ENCODE results near the gene FAM83E. TPM values are rescaled to one million over a fixed set of nuclear protein-coding genes. Genes with fewer than 3 reads are reported as not detected.

The FAM83E gene
- total and polyA plus RNA-seq, 2 of the 8 experiments (the other 6 are each of a cell fraction or from before 2014, with no cell fraction given) = 1.8 to 5.3 TPM

DNA sequence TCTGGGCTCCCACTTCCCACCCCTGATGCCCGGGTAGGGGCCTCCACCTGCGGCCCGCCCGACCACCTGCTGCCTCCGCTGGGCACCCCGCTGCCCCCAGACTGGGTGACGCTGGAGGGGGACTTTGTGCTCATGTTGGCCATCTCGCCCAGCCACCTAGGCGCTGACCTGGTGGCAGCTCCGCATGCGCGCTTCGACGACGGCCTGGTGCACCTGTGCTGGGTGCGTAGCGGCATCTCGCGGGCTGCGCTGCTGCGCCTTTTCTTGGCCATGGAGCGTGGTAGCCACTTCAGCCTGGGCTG lies 14.4 kb upstream of the FAM83E start:
- peak overlapping the region; percentile 40 for H2BK5ac ChIP-seq (ENCODE audit: low read depth, low read length)
- H3K4me3 ChIP-seq (ENCODE audit: extremely low read depth in 1 of 4, insufficient read depth in 2 of 4, low read depth in 3 of 4, low read length in 4 of 4) = peak overlapping the region in 1 of 4 experiments; percentile 55; a peak in 2 of 8 replicates
- H3K27ac ChIP-seq (ENCODE audit: low read depth, low read length) = no peak overlapping the region
- DNase-seq (ENCODE audit: low read depth in 1 of 2, low spot score in 2 of 2) = no peak
- CTCF ChIA-PET (ENCODE audit: partially characterized antibody) = interaction anchor here (0.6 to 2.1 kb wide), 7 partner anchors 9 to 150 kb away, joined by 3 to 6 read pairs (median 4); partner anchors contain the start of genes RPL18 and SPHK2
- no peak overlapping the region for H2BK15ac ChIP-seq (ENCODE audit: low read length)
- H3K9ac ChIP-seq (replicated peaks in 1 of 4; ENCODE audit: extremely low read depth in 1 of 4, low read depth in 3 of 4, low read length in 3 of 4) = no peak overlapping the region; a peak in 1 of 7 replicates
- H4K20me1 ChIP-seq (replicated peaks in 1 of 2; ENCODE audit: control insufficient read depth in 1 of 2, insufficient read depth in 2 of 2, low read length in 2 of 2) = peaks cover 2 to 11% of the 10 kb centered on the region in 2 experiments
- peaks cover 3 to 29% (median 20%) of the 10 kb centered on the region in 4 experiments for H3K4me1 ChIP-seq (replicated peaks in 1 of 4; ENCODE audit: control insufficient read depth in 3 of 4, insufficient read depth in 4 of 4, low read length in 3 of 4)
- peak overlapping the region; percentile 58 for H4K5ac ChIP-seq (ENCODE audit: insufficient read length, low read depth, low read length)
- H3K79me1 ChIP-seq (ENCODE audit: low read depth, low read length) = no peaks in the 10 kb centered on the region
- H3K36me3 ChIP-seq (ENCODE audit: control insufficient read depth in 2 of 4, insufficient read depth in 4 of 4, low read length in 3 of 4) = peaks cover 0 to 11% (median 1%) of the 10 kb centered on the region in 4 experiments; a peak in 1 of 8 replicates
- H2BK20ac ChIP-seq (ENCODE audit: low read length) = no peak overlapping the region
- H3K23me2 ChIP-seq (ENCODE audit: low read depth, low read length) = peaks cover 18% of the 10 kb centered on the region
- no peak overlapping the region for H3K14ac ChIP-seq (ENCODE audit: insufficient read length)
- no peak overlapping the region for H3K56ac ChIP-seq (replicated peaks; ENCODE audit: insufficient read length, low read depth, low read length)
- H3K4me2 ChIP-seq (ENCODE audit: insufficient read depth in 1 of 2, low read depth in 2 of 2, low read length in 2 of 2) = peak overlapping the region; percentile 69 to 83
- peaks cover 0 to 13% of the 10 kb centered on the region in 2 experiments; a peak in 3 of 4 replicates for H3K79me2 ChIP-seq (ENCODE audit: control insufficient read depth in 1 of 2, insufficient read depth in 2 of 2, low read length in 2 of 2)
- peak overlapping the region; percentile 29; the same call in 1 of the 2 replicates for H4K8ac ChIP-seq (ENCODE audit: extremely low read depth, insufficient read depth, low read length)
- 86% methylated on average over 22 of the region's 22 CpGs; no CpG with 5 or more reads in 1 of the 2 experiments for WGBS, 2 experiments (ENCODE audit: extremely low coverage in 1 of 2, insufficient coverage in 1 of 2, insufficient read length in 1 of 2, insufficient replicate concordance in 2 of 2, low coverage in 1 of 2, low lambda C conversion rate in 2 of 2, missing lambda C conversion rate in 1 of 2)
- POLR2A ChIA-PET (ENCODE audit: partially characterized antibody) = interaction anchor here (0.7 to 30.9 kb wide), 7 partner anchors 12 to 710 kb away, joined by 3 to 788 read pairs (median 8); partner anchors contain the start of genes CA11, FAM83E, FUT2 and RPL18
- no peak overlapping the region for H3K23ac ChIP-seq (ENCODE audit: insufficient read length)
- no peak overlapping the region for H2AFZ ChIP-seq (ENCODE audit: low read length)
- no peak for FAIRE-seq
- no peaks in the 10 kb centered on the region for H3K9me3 ChIP-seq (ENCODE audit: insufficient read depth in 2 of 2, low read depth in 1 of 2, low read length in 1 of 2)
- peak overlapping the region; percentile 26; the same call in 1 of the 2 replicates for H3K18ac ChIP-seq (ENCODE audit: extremely low read depth, low read length)
- peak overlapping the region; percentile 73 for H3K4ac ChIP-seq (replicated peaks; ENCODE audit: insufficient read length, low read depth, low read length)
- no peak overlapping the region for H2AK5ac ChIP-seq (ENCODE audit: low read depth, low read length)
- no peak overlapping the region for H2BK120ac ChIP-seq (replicated peaks; ENCODE audit: low read depth, low read length)
- H2BK12ac ChIP-seq (ENCODE audit: low read depth, low read length) = peak overlapping the region; percentile 81; the same call in 1 of the 2 replicates
- H4K91ac ChIP-seq (replicated peaks; ENCODE audit: insufficient read length, low read length) = peak overlapping the region; percentile 83
- no peaks in the 10 kb centered on the region for H3K27me3 ChIP-seq (replicated peaks in 1 of 4; ENCODE audit: control insufficient read depth in 3 of 4, extremely low read depth in 1 of 4, insufficient read depth in 3 of 4, low read length in 3 of 4)
- TF ChIP-seq SIN3A (conservative IDR thresholded peaks at IDR 0.05 in 1 of 2, IDR thresholded peaks at IDR 0.05 in 1 of 2; ENCODE audit: low read depth in 1 of 2, low read length in 2 of 2) (no peak), BRCA1 (IDR thresholded peaks at IDR 0.05; ENCODE audit: low read depth, low read length) (no peak), HDAC2 (IDR thresholded peaks at IDR 0.05; ENCODE audit: borderline replicate concordance in 1 of 2, low read depth in 2 of 2, low read length in 2 of 2) (no peak), RFX5 (IDR thresholded peaks at IDR 0.05; ENCODE audit: borderline replicate concordance, low read depth, low read length) (no peak), EZH2 (IDR thresholded peaks at IDR 0.05; ENCODE audit: low read depth, low read length, severe bottlenecking) (no peak), NANOG (IDR thresholded peaks at IDR 0.05; ENCODE audit: insufficient read depth, low read depth, low read length, poor library complexity, severe bottlenecking) (no peak), RAD21 (IDR thresholded peaks at IDR 0.05 in 1 of 2, conservative IDR thresholded peaks at IDR 0.05 in 1 of 2; ENCODE audit: low read depth in 2 of 2, low read length in 2 of 2) (no peak), SUZ12 (IDR thresholded peaks at IDR 0.05; ENCODE audit: low read length) (no peak), BACH1 (IDR thresholded peaks at IDR 0.05; ENCODE audit: low read length) (no peak)
- TF ChIP-seq, protein P1, sequence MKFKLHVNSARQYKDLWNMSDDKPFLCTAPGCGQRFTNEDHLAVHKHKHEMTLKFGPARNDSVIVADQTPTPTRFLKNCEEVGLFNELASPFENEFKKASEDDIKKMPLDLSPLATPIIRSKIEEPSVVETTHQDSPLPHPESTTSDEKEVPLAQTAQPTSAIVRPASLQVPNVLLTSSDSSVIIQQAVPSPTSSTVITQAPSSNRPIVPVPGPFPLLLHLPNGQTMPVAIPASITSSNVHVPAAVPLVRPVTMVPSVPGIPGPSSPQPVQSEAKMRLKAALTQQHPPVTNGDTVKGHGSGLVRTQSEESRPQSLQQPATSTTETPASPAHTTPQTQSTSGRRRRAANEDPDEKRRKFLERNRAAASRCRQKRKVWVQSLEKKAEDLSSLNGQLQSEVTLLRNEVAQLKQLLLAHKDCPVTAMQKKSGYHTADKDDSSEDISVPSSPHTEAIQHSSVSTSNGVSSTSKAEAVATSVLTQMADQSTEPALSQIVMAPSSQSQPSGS (IDR thresholded peaks at IDR 0.05; ENCODE audit: low read length) = no peak
